ENCODE measurements around the gene RNF207.

RNF207 gene

DNA sequence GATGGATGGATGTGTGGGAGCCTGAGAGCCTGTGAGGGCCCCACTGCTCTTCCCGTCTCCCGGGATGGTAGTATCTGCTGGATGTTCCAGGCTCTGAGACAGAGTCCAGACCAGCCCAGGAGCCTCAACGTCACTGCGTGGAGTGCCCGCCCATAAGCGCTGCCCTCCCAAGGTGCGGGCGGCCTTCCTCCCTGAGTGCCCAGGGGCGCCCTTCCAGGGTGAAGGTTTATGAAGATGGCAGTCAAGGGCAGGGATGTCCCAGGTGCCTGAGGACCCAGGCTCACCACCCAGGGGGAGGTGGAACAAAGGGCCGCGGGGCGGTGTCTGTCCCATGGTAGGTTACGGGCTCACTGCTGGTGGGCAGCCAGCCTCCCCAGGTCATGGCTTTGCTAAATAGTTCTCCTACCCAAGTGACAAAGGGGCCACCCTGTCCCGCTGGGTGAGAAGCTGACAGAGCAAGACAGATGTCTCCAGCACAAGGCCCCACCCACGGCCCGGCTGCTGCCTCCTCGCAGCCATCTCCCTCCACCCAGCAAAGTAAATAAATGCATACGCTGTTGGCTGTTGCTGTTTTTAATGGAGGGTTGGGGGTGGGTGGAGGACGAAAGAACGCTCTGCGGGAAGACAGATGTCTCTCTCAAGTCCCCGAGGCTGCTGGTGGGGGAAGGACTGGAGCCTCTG, 63.9 kb downstream of the RNF207 start:
- DNase-seq = no peak

DNA sequence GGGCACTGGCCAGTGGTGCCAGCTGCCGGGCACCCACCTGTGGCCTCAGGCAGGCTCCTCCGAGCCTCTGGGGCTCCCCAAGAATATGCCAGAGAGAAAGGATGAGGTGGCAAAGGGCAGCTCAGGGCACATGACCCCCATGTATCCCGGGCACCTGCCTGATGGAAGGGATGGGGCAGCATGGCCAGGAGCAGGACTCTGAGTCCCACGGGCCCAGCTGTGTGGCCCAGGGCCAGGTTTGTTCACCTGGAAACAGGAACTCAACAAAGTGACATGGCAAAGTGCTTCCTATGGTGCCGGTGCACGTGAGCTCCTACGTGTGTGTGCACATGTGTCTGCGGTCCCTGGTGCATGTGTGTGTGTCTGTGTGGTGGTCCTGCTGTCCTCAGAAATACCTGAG, 64.5 kb downstream of the RNF207 start:
- DNase-seq = no peak

All from activated naive CD4-positive, alpha-beta T cell treated with Interleukin-2 at 50 U/mL for 16 hours (primary cell).